Measurements from ENCODE around the gene SAV1. TPM values are rescaled to one million over a fixed set of nuclear protein-coding genes. Genes with fewer than 3 reads are reported as not detected.

SAV1 gene
- total and polyA plus RNA-seq, 2 of the 4 experiments (the other 2 are of a cell fraction): 17.0 to 18.8 TPM

DNA sequence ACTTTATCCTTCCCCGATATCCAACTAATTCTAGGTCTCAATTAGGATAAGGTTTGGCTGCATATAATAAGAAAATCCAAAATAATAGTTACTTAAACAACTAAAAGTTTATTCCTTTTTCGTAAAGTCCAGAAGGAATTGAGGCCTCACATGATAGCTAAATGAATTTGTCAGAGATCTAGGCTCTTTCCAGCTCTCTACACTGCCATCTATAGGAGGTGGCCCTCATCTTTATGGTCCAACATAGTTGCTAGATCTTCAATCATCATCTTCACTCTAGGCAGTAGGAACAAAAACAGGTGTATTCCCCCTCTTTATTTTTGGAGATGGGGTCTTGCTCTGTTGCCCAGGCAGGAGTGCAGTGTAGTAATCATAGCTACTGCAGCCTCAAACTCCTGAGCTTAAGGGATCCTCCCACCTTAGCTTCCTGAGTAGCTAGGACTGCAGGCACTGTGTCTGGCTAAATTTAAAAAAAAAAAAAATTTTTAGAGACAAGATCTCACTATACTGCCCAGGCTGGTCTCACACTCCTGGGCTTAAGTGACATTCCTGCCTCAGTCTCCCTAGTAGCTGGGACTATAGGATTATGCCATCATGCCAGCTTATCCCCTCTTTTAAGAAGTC lies 46.5 kb upstream of the SAV1 start:
- dilution Hi-C loops (cut with HindIII; ENCODE audit: low sequenced_read_pairs, unreplicated experiment) (no loop called here), intact Hi-C loops (cut with micrococcal nuclease) (no loop called here), in situ Hi-C loops (cut with MboI; ENCODE audit: low sequenced_read_pairs) (no loop called here)
- Histone ChIP-seq H3K79me1 (ENCODE audit: low read depth in 1 of 2, low read length in 2 of 2) (0 out of 4 replicates have a peak, but pooled peaks cover 0 to 5% of the 10 kb centered on the region in 2 experiments), H2BK20ac (ENCODE audit: low read depth, low read length) (no peak overlapping the region), H4K5ac (ENCODE audit: low read depth, low read length) (no peak overlapping the region), H3K4me2 (ENCODE audit: low read depth, low read length) (no peak overlapping the region), H3K18ac (ENCODE audit: low read depth, low read length) (no peak overlapping the region), H3K4me1 (ENCODE audit: control insufficient read depth, insufficient read depth, low read length) (peaks cover 5% of the 10 kb centered on the region; the same call in 1 of the 2 replicates), H2BK15ac (ENCODE audit: low read depth, low read length) (no peak overlapping the region), H3K9me1 (ENCODE audit: insufficient read depth, low read length) (no peaks in the 10 kb centered on the region; the same call in 1 of the 2 replicates), H4K91ac (ENCODE audit: insufficient read depth, low read depth, low read length) (no peak overlapping the region), H3K4ac (ENCODE audit: low read depth, low read length) (no peak overlapping the region), H3K23ac (ENCODE audit: low read depth, low read length) (no peak overlapping the region), H3K27ac (ENCODE audit: insufficient read depth, low read length) (no peak overlapping the region), H3K14ac (replicated peaks; ENCODE audit: low read depth, low read length) (0 out of 2 replicates have a peak overlapping the region, but pooled peaks have one; percentile 5), H2BK5ac (ENCODE audit: low read depth, low read length, poor library complexity, severe bottlenecking) (no peak overlapping the region), H3K56ac (ENCODE audit: extremely low read depth, insufficient read depth, low read length) (no peak overlapping the region), H3K27me3 (ENCODE audit: control insufficient read depth, insufficient read depth, low read length) (no peaks in the 10 kb centered on the region), H3K9ac (ENCODE audit: low read depth, low read length) (no peak overlapping the region), H3K9me3 (ENCODE audit: control insufficient read depth, insufficient read depth, low read length) (no peaks in the 10 kb centered on the region), H2AK5ac (ENCODE audit: low read depth, low read length) (no peak overlapping the region), H2AFZ (replicated peaks; ENCODE audit: low read length, poor library complexity) (no peak overlapping the region), H3K4me3 (ENCODE audit: insufficient read depth, low read depth, low read length) (no peak overlapping the region), H2BK120ac (ENCODE audit: low read depth, low read length) (no peak overlapping the region), H3K36me3 (ENCODE audit: control insufficient read depth, insufficient read depth, low read length) (no peaks in the 10 kb centered on the region), H2AK9ac (replicated peaks; ENCODE audit: low read depth, low read length, poor library complexity) (no peak overlapping the region), H4K8ac (ENCODE audit: low read depth in 2 of 2, low read length in 2 of 2) (no peak overlapping the region), H4K20me1 (ENCODE audit: insufficient read depth, low read length) (no peaks in the 10 kb centered on the region)
- ChIA-PET POLR2A (ENCODE audit: unreplicated experiment) (interaction anchor here (0.6 to 1.4 kb wide), 2 partner anchors 46 to 607 kb away, joined by 3 to 8 read pairs; partner anchors contain the start of gene SAV1), CTCF (interaction anchor here (0.6 to 2.5 kb wide), 10 partner anchors 9 to 167 kb away, joined by 3 to 8 read pairs (median 5); no protein-coding TSS in a partner anchor)
- ATAC-seq (ENCODE audit: low read depth) (peak; percentile 65), DNase-seq (peak; percentile 38)
- no TSS peak for BruUV-seq (replicated peaks)
- TF ChIP-seq RAD21 (IDR thresholded peaks at IDR 0.05; ENCODE audit: low read length) (peak; percentile 59), POLR2A (IDR thresholded peaks at IDR 0.05; ENCODE audit: low read depth, low read length) (no peak), SMC3 (IDR thresholded peaks at IDR 0.05; ENCODE audit: low read depth, low read length) (peak; percentile 38)
- TF ChIP-seq, protein P1, sequence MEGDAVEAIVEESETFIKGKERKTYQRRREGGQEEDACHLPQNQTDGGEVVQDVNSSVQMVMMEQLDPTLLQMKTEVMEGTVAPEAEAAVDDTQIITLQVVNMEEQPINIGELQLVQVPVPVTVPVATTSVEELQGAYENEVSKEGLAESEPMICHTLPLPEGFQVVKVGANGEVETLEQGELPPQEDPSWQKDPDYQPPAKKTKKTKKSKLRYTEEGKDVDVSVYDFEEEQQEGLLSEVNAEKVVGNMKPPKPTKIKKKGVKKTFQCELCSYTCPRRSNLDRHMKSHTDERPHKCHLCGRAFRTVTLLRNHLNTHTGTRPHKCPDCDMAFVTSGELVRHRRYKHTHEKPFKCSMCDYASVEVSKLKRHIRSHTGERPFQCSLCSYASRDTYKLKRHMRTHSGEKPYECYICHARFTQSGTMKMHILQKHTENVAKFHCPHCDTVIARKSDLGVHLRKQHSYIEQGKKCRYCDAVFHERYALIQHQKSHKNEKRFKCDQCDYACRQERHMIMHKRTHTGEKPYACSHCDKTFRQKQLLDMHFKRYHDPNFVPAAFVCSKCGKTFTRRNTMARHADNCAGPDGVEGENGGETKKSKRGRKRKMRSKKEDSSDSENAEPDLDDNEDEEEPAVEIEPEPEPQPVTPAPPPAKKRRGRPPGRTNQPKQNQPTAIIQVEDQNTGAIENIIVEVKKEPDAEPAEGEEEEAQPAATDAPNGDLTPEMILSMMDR (conservative IDR thresholded peaks at IDR 0.05; ENCODE audit: low read depth, low read length): peak; percentile 54
- WGBS, 2 experiments (ENCODE audit: extremely low coverage in 2 of 2, insufficient read length in 1 of 2): no CpG with 5 or more reads among the region's 2 CpGs
